GM19240 (cell line): ENCODE data around the gene RRP12.
"Not testable (repeated sequence)": the region's sequence is repeated elsewhere in the genome, so short reads cannot be mapped to it uniquely, and the experiment has no call there.

Experiments used
- DNase-seq: peaks from one replicate; pipeline ENCODE4 v3.0.0; 2011; ENCODE audit warnings: low spot score; ENCODE audit not compliant: insufficient read length

Gene RRP12

DNA sequence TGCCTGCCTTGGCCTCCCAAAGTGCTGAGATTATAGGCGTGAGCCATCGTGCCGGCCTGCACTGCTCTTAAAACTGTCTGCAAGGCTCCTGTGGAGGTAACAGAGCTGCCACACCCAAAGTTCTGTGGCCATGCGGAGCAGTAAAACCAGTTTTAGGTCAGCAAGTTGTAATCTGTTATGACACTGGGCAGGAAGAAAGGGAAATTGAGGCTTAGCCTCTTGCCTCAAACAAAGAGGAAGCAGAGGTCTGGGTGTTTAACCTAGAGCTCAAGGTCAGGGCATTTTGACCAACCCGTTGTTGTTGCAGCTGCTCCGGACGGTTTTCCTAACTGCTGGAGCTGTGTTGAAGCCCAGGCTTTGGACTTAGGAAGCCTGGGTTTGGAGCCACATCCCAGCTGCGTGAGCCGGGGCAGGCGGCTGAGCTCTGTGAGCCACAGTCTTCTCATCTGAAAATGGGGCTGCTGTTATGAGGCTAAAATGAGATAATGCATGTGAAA, 7.4 kb upstream of the RRP12 start:
- DNase-seq: no peak

DNA sequence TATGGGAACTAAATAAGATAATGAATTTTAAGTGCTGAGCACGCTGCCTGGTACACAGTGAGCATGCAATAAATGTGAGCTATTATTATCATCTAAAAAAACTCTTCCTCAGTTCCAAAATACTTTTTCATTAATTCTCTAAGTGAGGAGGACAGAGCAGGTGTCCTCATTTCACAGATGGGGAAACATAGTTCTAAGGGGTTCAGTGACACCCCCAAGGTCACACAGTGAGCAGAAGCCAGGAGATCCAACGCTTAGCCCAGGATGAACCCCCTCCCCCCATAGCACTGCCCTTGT, 6.8 kb upstream of the RRP12 start:
- DNase-seq: no peak

DNA sequence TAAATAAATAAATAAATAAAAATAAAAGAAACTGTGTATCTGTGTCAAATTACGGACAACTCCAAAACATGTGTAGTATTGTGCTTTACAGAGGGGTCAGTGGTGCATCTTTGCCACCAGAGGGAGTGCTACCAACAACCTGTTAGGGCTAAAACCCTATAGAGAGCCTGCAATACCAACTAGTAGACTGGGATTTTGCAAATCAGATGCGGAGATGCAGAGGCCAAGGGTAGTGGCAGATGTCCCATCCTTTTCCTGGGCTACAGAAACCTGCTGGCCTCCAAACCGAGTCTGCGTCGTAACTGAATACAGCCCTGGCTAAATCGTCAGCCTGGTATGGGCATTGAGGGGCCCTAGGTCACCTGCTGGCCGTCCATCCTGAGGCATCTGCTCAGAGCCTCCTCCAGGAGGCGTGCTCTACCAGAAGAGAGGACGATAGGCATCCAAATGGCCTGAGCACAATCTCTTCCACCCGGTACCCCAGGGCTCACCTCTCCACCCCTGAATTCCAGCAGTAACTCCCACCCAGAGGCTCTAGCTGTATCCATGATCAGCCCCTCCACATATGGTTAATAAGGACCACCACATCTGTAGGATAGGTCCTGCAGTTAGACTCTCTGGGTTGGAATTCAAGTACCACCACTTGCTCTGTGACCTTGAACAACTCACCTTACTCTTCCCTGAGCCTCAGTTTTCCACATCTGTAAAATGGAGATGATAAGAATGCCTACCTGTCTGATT, 6.2 kb upstream of the RRP12 start:
- DNase-seq: peak; percentile 62

DNA sequence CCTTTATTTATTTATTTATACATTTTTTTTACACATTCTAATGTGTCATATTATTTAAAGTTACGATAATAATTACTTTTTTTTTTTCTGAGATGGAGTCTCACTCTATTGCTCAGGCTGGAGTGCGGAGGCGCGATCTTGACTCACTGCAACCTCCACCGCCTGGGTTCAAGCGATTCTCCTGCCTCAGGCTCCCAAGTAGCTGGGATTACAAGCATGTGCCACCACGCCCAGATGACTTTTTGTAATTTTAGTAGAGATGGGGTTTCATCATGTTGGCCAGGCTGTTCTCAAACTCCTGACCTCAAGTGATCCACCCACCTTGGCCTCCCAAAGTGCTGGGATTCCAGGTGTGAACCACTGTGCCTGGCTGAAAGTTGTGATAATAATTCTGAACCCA, 5.3 kb upstream of the RRP12 start:
- not testable (repeated sequence) for DNase-seq

DNA sequence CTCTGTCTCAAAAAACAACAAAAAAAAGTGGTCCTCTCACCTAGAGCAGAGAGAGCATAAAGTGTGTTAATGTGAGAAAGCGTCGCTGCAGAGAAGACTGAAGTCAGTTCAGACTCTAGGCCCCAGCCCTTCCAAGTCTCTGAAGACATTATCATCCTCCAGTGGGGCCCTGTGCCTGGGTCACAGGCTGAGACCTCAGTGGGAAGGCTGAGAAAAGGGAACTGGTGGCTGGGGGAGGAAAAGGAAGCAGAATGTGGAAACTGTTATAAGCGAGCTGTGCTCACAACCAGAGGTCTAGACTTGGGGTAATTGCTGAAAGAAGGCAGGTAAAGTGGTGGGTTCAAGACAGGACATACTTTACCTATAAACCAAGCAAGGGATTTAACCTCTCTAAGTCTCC, 4.9 kb upstream of the RRP12 start:
- DNase-seq: no peak

DNA sequence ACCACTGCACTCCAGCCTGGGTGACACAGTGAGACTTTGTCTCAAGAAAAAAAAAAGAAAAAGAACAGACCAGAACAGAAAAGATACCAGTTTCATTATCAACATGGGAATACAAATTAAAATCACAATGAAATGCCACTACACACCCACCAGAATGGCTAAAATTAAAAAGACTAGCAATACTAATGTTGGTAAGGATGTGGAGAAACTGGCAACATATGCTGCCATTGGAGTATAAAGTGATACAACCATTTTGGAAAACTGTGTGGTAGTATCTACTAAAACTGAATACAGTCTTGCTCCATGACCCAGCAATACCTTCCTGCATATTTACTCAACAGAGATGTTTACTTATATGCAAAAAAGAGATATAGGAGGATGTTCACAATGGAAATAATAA, 2.9 kb upstream of the RRP12 start:
- no peak for DNase-seq

DNA sequence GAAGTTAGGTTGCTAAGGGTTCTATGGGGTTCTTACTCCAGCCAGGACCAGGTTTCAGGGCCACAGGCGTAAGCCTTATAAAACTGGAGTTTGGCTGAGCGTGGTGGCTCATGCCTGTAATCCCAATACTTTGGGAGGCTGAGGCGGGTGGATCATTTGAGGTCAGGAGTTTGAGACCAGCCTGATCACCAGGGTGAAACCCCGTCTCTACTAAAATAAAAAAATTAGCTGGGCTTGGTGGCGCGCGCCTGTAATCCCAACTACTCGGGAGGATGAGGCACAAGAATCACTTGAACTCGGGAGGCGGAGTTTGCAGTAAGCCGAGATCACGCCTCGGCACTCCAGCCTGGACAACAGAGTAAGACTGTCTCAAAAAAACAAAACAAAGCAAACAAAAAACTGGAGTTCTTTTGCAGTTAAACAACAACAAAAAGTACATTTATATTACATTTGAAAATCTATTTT, 347 bp upstream of the RRP12 start:
- no peak for DNase-seq

DNA sequence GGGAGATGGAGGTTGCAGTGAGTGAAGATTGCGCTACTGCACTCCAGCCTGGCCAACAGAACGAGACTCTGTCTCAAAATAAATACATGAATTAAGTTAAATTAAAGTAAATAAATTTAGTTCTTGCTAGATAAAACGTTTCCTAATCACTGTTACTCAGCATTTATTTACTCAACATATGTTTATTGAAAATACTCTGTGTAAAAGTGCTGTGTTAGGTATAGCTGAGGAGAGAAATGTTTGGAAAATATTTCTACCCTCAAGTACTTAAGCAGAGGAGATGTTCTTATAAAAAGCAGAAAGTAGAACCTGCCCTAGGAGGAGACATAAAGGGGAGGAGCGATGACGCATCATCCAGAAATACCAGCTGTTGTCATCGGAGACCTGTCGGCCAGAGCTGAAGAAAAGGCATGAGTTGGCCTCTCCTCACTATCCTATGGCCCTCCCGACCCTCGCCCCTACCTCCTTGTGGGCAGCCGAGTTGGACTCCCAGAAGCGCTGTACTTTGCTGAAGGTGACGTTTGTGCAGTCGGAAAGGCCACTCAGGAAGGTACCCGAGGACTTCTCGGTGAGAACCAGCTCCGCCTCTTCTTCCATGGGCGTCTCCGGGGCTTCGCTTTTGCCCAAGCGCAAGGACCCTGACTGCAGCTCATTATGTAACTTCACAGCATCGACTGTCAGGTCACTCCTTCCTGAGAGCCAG, 1.1 kb downstream of the RRP12 start:
- DNase-seq: no peak

DNA sequence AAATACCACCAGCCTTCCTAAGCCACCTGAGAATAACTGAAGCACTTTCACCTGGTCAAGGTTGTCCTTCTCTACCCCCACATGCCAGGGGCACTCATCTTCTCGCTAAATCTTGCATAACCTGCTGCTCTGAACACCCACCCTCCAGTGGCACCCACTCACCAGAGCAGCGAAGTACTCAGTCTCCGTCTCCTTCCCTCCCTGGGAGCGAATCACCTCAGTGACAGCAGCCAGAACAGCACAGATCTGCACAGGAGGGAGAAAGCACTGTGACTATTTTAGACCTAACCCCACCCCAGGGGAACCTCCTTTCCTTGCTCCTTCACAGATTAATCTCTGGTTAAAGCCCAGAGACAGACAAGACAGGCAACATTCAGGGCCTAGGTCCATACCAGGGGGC, 5.1 kb downstream of the RRP12 start:
- no peak for DNase-seq

DNA sequence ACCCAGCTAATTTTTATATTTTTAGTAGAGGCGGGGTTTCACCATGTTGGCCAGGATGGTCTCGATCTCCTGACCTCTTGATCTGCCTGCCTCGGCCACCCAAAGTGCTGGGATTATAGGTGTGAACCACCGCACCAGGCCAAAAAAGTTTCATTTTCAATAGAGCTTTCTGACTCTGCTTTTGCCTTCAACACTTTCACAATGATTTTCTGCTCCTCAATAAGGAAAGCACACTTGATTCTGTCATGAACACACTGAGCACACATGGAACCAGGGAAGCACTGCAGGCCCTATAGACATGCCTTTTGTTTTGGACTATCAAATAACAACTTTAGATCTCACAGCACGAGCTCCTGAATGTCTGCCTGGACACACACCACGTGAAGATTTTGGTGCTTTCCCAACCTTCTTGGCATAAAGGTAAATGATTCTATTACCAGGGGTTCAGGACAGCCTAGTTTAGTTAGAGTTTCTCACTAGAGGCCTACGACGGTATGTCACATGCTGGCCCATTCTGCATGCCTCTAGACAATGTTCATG, 8.0 kb downstream of the RRP12 start:
- DNase-seq: no peak

DNA sequence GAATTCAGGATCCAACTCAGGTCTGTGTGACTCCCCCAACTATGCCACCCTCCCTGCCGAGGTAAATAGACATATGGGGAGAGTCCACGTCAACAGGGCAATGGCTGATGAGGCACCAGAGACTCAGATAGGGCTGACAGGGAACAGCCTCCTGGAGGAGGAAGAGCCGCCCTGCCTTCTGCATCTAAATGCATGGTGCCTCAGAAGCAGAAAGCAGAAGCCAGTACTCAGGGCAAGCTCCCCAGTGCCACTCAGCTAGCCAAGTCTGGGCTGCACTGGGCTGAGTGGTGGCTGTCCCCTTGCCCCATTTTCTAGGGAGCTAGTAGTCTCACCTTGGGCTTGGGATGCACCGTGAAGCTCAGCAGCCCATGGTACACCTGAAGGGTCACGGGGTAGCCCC, 11.0 kb downstream of the RRP12 start:
- DNase-seq: no peak

DNA sequence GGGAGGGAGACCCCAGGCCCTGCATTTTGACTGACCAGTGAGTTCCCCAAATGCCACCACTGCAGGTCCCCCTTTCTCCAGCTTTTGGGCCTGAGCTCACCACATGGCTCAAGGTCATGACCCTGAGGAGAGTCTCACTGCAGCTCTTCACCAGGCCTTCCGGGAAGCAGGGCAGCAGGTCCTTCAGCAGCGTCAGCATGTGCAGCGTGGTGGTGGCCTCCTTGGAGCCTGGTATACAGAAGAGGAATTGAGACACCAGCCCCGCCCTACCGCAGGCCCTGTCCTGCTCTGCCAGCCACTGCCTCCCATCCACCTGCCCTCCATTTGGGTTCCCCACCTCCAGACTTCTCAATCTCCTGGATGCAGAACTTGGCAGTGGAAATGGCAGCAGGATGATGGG, 13.0 kb downstream of the RRP12 start:
- no peak for DNase-seq

DNA sequence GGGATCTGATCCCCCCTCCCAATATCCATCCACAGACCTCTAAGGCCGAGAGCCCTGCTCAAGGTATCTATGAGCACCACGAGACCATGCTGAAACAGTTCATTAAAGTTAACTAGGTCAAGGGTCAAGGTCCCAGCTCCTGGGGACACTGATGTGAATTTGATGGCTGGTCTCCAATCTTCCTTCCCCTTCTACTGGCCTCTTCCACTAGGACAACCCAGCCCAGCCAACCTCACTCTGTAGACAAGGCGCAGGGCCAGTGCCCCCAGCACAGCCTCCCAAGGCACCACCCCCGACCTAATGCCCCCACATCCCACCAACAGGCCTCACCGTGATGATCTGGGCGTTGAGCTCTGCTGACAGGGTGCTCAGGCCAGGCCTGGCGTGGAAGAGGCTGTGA, 15.6 kb downstream of the RRP12 start:
- DNase-seq: no peak

DNA sequence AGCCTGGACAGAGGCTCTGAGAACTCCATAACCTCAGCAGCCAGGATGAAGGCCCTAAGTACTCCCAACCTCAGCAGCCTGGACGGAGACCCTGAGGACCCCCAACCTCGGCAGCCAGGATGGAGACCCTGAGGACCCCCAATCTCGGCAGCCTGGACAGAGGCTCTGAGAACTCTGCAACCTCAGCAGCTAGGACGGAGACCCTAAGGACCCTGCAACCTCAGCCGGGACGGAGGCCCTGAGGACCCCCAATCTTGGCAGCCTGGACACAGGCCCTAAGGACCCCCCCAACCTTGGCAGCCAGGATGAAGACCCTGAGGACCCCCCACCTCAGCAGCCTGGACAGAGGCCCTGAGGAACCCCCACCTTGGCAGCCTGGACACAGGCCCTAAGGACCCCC, 16.5 kb downstream of the RRP12 start:
- DNase-seq: no peak

DNA sequence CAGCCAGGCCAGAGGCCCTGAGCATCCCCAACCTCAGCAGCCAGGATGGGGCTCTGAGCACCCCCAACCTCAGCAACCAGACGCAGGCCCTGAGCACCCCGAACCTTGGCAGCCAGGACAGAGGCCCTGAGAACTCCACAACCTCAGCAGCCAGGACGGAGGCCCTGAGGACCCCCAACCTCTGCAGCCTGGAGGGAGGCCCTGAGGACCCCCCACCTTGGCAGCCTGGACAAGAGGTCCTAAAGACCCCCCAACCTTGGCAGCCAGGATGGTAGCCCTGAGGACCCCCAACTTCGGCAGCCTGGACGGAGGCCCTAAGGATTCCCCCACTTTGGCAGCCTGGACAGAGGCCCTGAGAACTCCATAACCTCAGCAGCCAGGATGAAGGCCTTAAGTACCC, 17.0 kb downstream of the RRP12 start:
- DNase-seq: no peak

DNA sequence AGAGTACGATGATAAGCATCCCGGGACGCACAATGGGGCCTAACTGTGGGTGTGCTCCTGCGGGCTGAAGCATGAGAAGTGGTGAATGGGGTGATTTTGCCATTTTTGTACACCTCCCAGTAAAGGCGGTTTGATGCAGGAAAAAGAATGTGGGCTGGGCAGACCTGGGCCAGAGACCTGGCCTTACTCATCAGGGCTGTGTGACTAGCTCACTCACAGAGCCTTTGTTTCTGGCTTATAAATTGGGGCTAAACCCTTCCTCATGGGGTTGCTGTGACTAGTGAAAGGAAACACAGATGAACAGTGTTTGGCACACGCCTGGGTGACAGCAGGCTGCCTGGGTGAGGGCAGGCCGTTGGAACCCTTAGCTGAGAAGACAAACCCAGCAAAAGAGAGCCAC, 18.0 kb downstream of the RRP12 start:
- DNase-seq: no peak

DNA sequence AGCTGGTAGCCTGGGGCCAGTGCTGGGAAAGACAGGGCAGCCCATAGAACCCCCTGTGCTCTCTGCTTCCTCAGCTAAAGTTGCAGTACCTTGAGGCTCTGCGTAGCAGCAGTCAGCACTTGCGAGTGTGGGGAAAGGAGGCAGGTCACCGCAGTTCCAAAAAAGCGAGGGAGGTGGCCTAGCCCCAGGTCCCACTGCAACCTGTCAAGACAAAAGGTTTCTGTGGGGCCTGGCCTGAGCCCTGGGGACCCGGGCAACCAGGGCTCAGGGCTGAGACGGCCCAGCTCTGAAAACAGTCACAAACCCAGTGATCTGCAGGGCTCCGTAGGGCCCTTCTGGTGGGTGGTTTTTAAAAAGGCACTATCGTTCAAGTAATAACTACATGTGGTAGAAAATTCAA, 19.5 kb downstream of the RRP12 start:
- DNase-seq: no peak

DNA sequence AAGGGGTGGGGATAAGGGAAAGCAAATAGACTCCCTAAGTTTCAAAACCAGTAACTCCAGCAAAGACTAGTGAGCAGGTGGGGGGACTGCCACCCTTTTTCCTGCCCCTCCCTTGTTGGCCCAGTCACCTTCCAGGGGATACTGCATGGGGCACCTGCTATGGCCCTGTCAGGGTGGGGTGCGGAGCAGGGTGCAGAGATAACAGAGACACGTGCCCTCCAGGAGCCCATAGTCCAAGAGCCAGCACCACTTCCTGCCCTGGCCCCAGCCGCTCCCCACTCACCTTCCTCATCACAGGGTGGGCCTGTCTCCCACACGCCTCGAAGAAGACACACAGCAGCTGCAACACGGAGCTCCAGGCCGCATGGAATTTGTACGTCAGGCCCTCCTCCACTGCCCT, 20.6 kb downstream of the RRP12 start:
- no peak for DNase-seq

DNA sequence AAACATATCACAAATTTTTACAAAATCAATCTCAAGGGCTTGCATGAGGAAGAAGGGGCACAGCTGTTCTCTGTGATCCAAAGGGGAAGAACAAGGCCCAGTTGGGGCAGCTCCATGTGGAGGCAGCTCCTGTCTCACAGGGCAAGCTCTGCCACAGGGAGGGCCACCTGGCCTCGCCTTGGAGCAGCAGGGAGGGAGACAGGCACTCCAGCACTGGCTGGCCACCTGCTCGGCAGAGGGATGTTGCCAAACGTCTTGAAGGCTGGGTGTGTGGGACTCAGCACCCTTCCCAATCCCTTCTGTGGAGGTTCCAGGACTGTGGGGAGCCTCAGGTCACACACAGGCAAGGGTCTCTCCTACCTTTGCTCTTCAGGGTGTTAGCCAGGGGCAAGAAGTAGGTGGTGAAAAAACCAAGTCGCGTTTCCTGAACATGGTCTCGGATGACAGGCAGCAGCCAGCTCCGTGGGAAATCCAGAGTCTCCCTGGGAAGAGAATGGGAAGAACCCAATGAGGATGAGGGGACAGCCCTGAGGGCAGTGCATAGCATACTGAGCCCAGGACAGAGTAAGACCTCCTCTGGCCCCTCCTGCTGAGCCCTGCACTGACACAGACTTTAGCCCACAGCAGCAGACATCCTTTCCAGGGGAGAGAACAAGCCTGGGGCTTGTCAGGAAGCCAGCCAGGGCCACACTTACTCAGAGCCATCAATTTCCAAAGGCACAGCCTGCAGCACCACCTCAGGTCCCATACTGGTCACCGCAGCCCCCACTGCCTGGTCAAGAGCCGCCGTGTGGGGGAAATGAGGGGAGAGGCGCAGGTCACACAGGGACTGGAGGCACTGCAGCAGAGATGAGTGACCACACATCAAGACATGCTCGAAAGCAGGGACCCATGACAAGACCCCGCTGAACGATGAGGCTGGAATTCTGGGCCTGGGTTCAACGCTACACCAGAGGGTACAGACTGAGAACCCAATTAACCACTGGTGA, 21.9 kb downstream of the RRP12 start:
- DNase-seq: no peak

DNA sequence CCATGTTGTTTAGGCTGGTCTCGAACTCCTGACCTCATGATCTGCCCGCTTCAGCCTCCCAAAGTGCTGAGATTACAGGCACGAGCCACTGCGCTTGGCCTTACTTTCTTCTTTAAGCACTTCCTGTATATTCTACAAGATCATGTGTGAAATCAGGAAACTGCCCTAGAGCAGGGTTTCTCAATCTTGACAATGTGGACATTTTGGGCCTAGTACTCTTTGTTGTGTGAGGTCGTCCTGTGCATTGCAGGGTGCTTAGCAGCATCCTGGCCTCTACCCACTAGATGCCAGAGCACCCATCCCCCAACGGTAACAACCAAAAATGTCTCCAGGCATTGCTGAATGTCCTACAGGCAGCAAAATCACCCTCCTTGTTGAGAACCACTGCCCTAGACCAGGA, 24.7 kb downstream of the RRP12 start:
- DNase-seq: no peak

DNA sequence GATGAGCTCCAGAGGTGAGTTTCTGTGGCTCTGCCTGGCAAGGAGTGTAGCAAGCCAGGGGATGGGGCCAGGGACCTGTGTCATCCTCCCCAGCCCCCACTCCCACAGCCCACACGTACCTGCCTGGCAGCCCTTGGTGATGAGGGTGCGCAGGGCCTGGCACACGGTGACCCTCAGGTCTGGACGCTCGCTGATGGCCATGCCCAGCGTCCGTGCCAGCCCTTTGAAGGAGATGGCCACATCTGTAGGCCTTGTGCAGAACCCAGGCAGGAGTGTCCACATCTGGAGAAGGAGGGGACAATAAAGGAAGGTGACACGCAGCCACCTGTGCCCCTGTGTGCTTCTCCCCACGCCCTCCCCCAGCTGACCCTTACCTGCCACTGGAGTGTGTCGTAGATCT, 27.7 kb downstream of the RRP12 start:
- DNase-seq: no peak
